ENCODE measurements around the gene TSPAN18.
A peak's percentile ranks its signal among the peaks of the same experiment; 100 is the strongest.

TSPAN18 gene

DNA sequence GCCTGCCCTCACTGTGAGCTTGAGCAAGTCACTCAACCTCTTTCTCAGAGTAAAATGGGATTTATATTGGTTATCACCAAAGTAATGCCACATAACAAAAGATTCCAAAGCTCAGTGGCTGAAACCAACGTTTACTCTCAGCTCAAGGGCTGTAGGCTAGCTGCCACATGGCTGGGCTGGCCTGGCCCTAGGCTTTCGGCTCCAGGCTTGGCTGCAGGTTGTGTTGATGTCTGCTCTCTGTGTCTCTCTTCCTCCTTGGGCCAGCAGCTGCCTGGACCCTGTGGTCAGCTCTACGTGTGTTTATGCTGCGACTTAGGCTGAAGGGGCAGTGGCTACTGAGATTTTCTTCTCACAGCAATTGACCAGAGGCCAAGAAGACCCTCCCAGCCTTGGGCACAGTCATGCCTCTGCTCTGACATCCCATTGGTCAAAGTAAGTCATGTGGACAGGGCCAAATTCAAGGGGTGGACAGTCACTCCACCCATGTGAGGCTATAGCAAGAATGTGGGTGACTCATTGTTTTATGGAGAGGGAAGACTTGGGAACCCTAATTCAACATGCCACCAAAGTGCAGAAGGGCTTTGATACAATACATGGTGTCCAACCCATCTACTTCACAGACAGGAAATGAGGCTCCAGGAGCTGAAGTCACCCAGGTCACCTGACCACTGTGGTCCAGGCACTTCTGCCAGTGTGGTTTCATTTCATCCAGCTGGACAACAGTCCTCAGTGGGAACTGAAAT lies 90.6 kb downstream of the TSPAN18 start:
- TF ChIP-seq, protein P1, sequence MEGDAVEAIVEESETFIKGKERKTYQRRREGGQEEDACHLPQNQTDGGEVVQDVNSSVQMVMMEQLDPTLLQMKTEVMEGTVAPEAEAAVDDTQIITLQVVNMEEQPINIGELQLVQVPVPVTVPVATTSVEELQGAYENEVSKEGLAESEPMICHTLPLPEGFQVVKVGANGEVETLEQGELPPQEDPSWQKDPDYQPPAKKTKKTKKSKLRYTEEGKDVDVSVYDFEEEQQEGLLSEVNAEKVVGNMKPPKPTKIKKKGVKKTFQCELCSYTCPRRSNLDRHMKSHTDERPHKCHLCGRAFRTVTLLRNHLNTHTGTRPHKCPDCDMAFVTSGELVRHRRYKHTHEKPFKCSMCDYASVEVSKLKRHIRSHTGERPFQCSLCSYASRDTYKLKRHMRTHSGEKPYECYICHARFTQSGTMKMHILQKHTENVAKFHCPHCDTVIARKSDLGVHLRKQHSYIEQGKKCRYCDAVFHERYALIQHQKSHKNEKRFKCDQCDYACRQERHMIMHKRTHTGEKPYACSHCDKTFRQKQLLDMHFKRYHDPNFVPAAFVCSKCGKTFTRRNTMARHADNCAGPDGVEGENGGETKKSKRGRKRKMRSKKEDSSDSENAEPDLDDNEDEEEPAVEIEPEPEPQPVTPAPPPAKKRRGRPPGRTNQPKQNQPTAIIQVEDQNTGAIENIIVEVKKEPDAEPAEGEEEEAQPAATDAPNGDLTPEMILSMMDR (IDR thresholded peaks at IDR 0.05; ENCODE audit: low read depth, low read length, missing control alignments): no peak
- in situ Hi-C loops (cut with HindIII; ENCODE audit: low sequenced_read_pairs): no loop called here

DNA sequence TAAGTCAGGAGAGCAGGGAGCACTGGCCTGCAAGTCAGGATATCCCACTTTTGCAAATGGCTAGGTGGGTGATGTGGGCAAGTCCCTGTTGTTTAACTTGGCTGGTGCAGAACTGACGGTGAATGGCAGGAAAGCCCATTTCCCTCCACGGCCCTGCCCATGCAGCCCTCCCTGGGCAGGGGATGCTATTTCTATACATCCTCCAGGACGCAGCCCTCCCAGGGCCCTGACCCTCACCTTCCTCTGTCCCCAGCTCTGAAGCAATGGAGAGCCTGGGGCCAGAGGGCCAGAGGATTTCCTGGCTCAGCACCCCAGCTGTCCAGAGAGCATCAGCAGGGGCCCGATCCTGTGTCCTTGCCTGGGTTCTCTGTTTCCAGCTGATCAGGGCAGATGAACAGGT lies 91.3 kb downstream of the TSPAN18 start:
- TF ChIP-seq, protein P1 (IDR thresholded peaks at IDR 0.05; ENCODE audit: low read depth, low read length, missing control alignments): no peak
- no peak overlapping the region for H3K4me3 ChIP-seq (ENCODE audit: low read depth, low read length)
- in situ Hi-C loops (cut with HindIII; ENCODE audit: low sequenced_read_pairs): no loop called here
- no peak for DNase-seq (ENCODE audit: low read depth)

More for the DNA sequence above, 90.6 kb downstream of the TSPAN18 start:
- DNase-seq (ENCODE audit: low read depth): no peak
- H3K4me3 ChIP-seq (ENCODE audit: low read depth, low read length): no peak overlapping the region

DNA sequence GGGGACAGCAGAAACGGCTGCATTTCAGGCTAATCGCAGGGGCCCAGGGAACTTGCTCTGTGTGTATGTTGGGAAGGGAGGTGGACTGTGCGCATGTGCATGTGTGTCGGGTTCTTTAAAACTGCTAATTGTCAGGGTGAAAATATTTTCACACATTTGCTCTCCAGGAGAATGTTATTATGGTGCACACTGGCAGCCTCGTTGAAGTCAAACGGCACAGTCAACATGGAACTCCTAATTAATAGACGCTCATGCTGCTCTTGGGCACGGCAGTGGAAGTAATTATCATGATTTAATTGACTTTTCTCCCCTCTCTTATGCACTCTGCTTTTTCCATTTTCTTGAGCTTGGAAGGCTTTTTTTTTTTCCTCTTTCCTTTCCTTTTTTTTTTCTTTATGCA lies 92.6 kb downstream of the TSPAN18 start:
- in situ Hi-C loops (cut with HindIII; ENCODE audit: low sequenced_read_pairs): no loop called here
- DNase-seq (ENCODE audit: low read depth): no peak
- TF ChIP-seq, protein P1 (IDR thresholded peaks at IDR 0.05; ENCODE audit: low read depth, low read length, missing control alignments): no peak
- H3K4me3 ChIP-seq (ENCODE audit: low read depth, low read length): no peak overlapping the region

DNA sequence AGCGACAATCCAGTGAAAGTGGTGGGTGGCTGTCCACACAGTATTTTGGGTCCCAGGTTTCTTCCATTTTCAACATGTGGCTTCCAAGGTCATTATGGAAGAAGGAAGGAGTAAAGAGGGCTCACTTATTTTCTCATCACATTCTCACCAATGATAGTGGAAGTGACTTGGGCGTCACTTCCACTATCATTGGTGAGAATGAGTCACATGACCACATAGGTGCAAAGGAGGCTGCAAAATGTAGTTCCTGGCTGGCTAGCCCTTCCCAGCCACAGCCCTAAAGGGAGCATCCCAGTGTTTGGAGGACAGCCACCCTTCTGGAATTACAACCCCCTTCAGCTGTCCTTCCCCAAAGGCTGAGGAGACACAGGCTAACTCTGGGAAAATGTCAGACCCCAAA lies 95.6 kb downstream of the TSPAN18 start:
- no peak for DNase-seq (ENCODE audit: low read depth)
- in situ Hi-C loops (cut with HindIII; ENCODE audit: low sequenced_read_pairs): no loop called here
- TF ChIP-seq, protein P1 (IDR thresholded peaks at IDR 0.05; ENCODE audit: low read depth, low read length, missing control alignments): no peak
- no peak overlapping the region for H3K4me3 ChIP-seq (ENCODE audit: low read depth, low read length)

DNA sequence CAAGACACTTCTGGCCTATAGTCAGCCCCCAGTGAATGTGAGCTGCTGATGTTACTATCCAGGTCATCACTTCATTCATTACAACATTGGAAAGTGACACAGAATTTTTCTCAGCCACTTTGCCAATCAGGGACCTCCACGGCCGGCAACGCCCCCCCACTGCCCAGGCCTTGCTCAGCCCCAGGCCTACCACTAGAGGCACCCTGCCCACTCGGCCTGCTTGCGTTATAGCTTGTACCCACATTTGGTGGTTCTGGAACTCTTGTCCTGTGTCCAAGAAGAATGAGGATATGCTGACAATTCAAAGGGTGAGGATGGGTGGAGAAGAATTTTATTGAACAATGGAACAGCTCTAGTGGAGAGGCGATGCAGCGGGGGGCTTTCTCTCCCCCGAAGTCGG lies 96.2 kb downstream of the TSPAN18 start:
- H3K4me3 ChIP-seq (ENCODE audit: low read depth, low read length): no peak overlapping the region
- in situ Hi-C loops (cut with HindIII; ENCODE audit: low sequenced_read_pairs): no loop called here
- DNase-seq (ENCODE audit: low read depth): no peak
- TF ChIP-seq, protein P1 (IDR thresholded peaks at IDR 0.05; ENCODE audit: low read depth, low read length, missing control alignments): peak; percentile 31

DNA sequence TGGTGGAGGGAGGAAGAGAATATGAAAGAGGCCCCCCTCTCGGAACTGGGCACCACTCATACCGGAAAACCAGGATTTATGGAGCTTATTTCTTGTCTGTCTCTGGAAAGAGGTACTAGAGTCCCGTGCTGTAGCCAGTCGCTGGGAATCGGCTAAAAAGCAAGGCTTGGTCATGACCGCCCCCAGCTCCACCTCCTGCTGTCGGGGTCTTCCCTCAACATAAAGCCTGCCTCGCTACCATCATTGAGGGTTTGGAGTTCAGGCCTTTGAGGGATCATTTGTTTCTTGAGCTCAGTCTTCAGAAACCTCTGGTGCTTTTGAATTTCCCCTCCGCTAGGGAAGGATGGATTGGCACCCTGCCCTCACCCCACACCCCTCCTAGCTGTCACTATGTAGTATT lies 97.1 kb downstream of the TSPAN18 start:
- in situ Hi-C loops (cut with HindIII; ENCODE audit: low sequenced_read_pairs): no loop called here
- DNase-seq (ENCODE audit: low read depth): no peak
- TF ChIP-seq, protein P1 (IDR thresholded peaks at IDR 0.05; ENCODE audit: low read depth, low read length, missing control alignments): no peak
- no peak overlapping the region for H3K4me3 ChIP-seq (ENCODE audit: low read depth, low read length)
